Gastrocnemius medialis (tissue), 4 donors: ENCODE data around the gene SP110.

Experiments used
- CTCF ChIP-seq, 5 experiments: fragments of 450-650 bp in 3 of 5; fragments of 200-600 bp in 2 of 5; sonication (generic) in 2 of 5; IDR thresholded peaks in 4 of 5; conservative IDR thresholded peaks in 1 of 5; 1 replicate in 4 of 5; 2 replicates in 1 of 5; pipeline ENCODE4 v1.5.1; 2016 to 2019; ENCODE audit warnings: antibody characterized with exemption in 5 of 5, mild to moderate bottlenecking in 3 of 5, moderate library complexity in 3 of 5
- POLR2A ChIP-seq, 2 donors: fragments of 450-650 bp; IDR thresholded peaks; one replicate each; pipeline ENCODE4 v1.6.1; 2017; ENCODE audit warnings: antibody characterized with exemption in 2 of 2, mild to moderate bottlenecking in 2 of 2, moderate library complexity in 2 of 2

GRCh38 chr2:230258483-230258882 is 38.7 kb upstream of the SP110 start:
- TF ChIP-seq CTCF (IDR thresholded peaks at IDR 0.05 in 4 of 5, conservative IDR thresholded peaks at IDR 0.05 in 1 of 5): no peak
- TF ChIP-seq POLR2A (IDR thresholded peaks at IDR 0.05): no peak
